A549 (cell line): Measurements from ENCODE around the gene RARB.

Experiments used
- CTCF ChIP-seq: fragments of >200 bp; sonication (Bioruptor Twin); formaldehyde crosslinking; IDR thresholded peaks from 3 replicates; pipeline ENCODE4 v1.5.1; 2016
- FOSL2 ChIP-seq, 2 experiments: fragments of 450-650 bp in 1 of 2; fragments of >200 bp in 1 of 2; sonication (Bioruptor Twin) in 1 of 2; formaldehyde crosslinking; IDR thresholded peaks; 2 replicates each; pipeline versions ENCODE4 v1.5.0 to v1.6.1; 2016 to 2020; ENCODE audit warnings: mild to moderate bottlenecking in 1 of 2, moderate library complexity in 1 of 2
- MYC ChIP-seq: IDR thresholded peaks from 2 replicates; pipeline ENCODE4 v1.6.1; 2012; ENCODE audit warnings: mild to moderate bottlenecking, inconsistent platforms, low read length, improper control_type of control experiment, borderline replicate concordance
- NFE2L2 ChIP-seq: fragments of 150-350 bp; conservative IDR thresholded peaks from 2 replicates; pipeline ENCODE4 v1.6.1; 2014; ENCODE audit warnings: low read length
- POLR2A ChIP-seq: IDR thresholded peaks from 2 replicates; pipeline ENCODE4 v1.6.1; 2012; ENCODE audit warnings: mild to moderate bottlenecking, low read length
- REST ChIP-seq: fragments of 200-600 bp; sonication (generic); IDR thresholded peaks from 2 replicates; pipeline ENCODE4 v1.6.1; 2016; ENCODE audit warnings: antibody characterized with exemption, mild to moderate bottlenecking, moderate library complexity
- RFX5 ChIP-seq: fragments of 450-650 bp; IDR thresholded peaks from 2 replicates; pipeline ENCODE4 v1.7.1; 2014; ENCODE audit warnings: antibody characterized with exemption, mild to moderate bottlenecking, moderate library complexity
- SREBF2 ChIP-seq: fragments of 450-650 bp; IDR thresholded peaks from 2 replicates; pipeline ENCODE4 v1.6.1; 2014; ENCODE audit warnings: mild to moderate bottlenecking, moderate library complexity
- TP53 ChIP-seq: fragments of 250-450 bp; sonication (Bioruptor Pico); IDR thresholded peaks from 2 replicates; pipeline ENCODE4 v1.5.0; 2021; ENCODE audit warnings: mild to moderate bottlenecking, moderate library complexity
- TF ChIP-seq, protein P1 (sequence below): IDR thresholded peaks from 2 replicates; pipeline ENCODE4 v1.6.1; 2012
- TF ChIP-seq, protein P2 (sequence below): IDR thresholded peaks from 2 replicates; pipeline ENCODE4 v1.6.1; 2012

DNA sequence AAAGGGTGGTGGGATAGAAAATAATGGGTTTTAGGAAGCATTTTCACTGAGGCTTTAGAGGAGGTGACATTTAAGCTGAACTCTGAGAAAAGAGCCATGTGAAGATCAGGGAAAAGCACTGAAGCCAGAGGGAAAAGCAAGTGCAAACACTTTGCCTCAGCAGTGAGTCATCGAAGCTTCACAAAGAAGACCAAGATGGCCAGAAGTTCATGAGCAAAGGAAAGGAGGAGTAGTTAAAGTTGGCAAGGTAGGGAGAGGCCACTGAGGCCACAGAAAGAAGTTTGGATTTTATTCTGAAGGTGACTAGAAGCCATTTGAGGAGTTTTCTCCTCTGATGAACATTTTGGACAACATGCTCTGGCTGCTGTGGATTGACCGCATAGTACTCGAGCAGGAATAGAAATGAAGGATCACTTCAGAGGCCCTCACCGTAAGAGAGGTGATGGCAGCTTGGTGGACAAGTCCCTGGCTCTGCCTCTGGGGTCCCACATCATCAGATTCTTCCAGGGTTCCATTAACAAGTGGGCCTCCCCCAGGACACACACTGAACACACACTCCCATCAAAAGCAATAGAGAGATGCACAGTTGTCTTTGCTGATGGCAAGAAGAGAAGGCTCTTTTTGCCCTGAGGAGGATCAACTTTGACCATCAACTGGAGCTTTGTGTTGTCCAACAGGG is 161.2 kb downstream of the RARB start:
- TF ChIP-seq POLR2A (no peak), CTCF (no peak), TP53 (CRISPR knock-in tag) (no peak), RFX5 (no peak), REST (no peak), MYC (no peak), NFE2L2 (no peak), SREBF2 (no peak), FOSL2 (IDR thresholded peaks at IDR 0.05) (0 out of 2 replicates have a peak, but pooled peaks have one; percentile 26), FOSL2 (CRISPR knock-in tag; IDR thresholded peaks at IDR 0.05) (peak; percentile 47)
- TF ChIP-seq, protein P1, sequence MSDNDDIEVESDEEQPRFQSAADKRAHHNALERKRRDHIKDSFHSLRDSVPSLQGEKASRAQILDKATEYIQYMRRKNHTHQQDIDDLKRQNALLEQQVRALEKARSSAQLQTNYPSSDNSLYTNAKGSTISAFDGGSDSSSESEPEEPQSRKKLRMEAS = no peak
- TF ChIP-seq, protein P2, sequence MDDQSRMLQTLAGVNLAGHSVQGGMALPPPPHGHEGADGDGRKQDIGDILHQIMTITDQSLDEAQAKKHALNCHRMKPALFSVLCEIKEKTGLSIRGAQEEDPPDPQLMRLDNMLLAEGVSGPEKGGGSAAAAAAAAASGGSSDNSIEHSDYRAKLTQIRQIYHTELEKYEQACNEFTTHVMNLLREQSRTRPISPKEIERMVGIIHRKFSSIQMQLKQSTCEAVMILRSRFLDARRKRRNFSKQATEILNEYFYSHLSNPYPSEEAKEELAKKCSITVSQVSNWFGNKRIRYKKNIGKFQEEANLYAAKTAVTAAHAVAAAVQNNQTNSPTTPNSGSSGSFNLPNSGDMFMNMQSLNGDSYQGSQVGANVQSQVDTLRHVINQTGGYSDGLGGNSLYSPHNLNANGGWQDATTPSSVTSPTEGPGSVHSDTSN = no peak
